Tibial artery (tissue), 4 donors: ENCODE data around the gene WDPCP.

Experiments
- DNase-seq, 2 donors: peaks; one replicate each; pipeline ENCODE4 v3.0.0-alpha.2; 2019
- H3K27ac ChIP-seq, 2 donors: fragments of 200-600 bp; sonication (generic) in 1 of 2; 1 replicate in 1 of 2; 2 replicates in 1 of 2; pipeline ENCODE4 v1.5.1; 2018 to 2019; ENCODE audit warnings: mild to moderate bottlenecking in 1 of 2
- H3K27me3 ChIP-seq, 2 donors: fragments of 200-600 bp; sonication (generic) in 1 of 2; one replicate each; pipeline versions ENCODE4 v1.5.1 to v1.6.0; 2016 to 2019
- H3K36me3 ChIP-seq, 3 donors: fragments of 200-600 bp; sonication (generic) in 2 of 3; one replicate each; pipeline ENCODE4 v1.5.1; 2016 to 2019; ENCODE audit warnings: mild to moderate bottlenecking in 2 of 3
- H3K4me1 ChIP-seq, 4 donors: fragments of 200-600 bp; sonication (generic) in 2 of 4; 1 replicate in 3 of 4; 2 replicates in 1 of 4; pipeline ENCODE4 v1.5.1; 2016 to 2019
- H3K4me3 ChIP-seq, 2 donors: fragments of 200-600 bp; sonication (generic) in 1 of 2; 1 replicate in 1 of 2; 2 replicates in 1 of 2; pipeline ENCODE4 v1.5.1; 2018 to 2019; ENCODE audit warnings: mild to moderate bottlenecking in 2 of 2
- H3K9me3 ChIP-seq, 3 donors: fragments of 200-600 bp; sonication (generic) in 1 of 3; one replicate each; pipeline ENCODE4 v1.5.1; 2016 to 2019
- intact Hi-C: fragments of 100-400 bp; cut with DNase I; formaldehyde crosslinking; loops from one replicate; pipeline ENCODE4 v1.15.0; 2023; ENCODE audit warnings: low total_unique reads
- TF ChIP-seq, protein P1 (sequence below), 2 experiments: fragments of 200-600 bp in 1 of 2; fragments of 450-650 bp in 1 of 2; IDR thresholded peaks; one replicate each; pipeline ENCODE4 v1.5.1; 2017 to 2019; ENCODE audit warnings: antibody characterized with exemption in 2 of 2, mild to moderate bottlenecking in 1 of 2, moderate library complexity in 1 of 2

WDPCP gene

DNA sequence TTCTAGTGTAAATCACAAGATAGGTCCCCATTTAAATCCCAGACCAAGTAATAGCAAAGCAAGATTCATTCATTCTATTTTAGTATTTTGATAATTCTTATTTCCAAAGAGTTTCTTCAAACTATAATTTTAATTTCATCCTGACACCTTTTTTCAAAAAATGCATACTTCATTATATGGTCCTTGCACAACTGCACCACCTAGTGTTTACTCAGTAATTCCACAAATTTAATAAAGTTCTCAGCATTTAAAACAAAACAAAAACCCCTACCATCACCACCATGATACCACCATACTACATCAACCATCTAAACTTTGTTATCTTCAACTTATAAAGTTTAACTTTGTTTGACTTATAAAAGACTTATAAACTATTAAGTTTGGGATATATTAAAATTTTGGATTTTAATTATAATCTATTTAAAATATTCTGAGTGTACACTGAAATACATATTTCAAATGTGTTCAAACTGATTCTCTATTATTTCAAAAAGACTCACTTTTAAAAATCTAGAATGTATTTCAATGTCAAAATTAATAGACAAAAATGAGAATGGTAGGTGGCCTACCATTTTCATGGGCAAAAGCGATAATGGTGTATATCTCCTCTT lies 44.2 kb downstream of the WDPCP start:
- Histone ChIP-seq H3K36me3 (no peaks in the 10 kb centered on the region), H3K4me3 (no peak overlapping the region), H3K27ac (no peak overlapping the region), H3K27me3 (no peaks in the 10 kb centered on the region), H3K4me1 (no peaks in the 10 kb centered on the region), H3K9me3 (no peaks in the 10 kb centered on the region)
- TF ChIP-seq, protein P1, sequence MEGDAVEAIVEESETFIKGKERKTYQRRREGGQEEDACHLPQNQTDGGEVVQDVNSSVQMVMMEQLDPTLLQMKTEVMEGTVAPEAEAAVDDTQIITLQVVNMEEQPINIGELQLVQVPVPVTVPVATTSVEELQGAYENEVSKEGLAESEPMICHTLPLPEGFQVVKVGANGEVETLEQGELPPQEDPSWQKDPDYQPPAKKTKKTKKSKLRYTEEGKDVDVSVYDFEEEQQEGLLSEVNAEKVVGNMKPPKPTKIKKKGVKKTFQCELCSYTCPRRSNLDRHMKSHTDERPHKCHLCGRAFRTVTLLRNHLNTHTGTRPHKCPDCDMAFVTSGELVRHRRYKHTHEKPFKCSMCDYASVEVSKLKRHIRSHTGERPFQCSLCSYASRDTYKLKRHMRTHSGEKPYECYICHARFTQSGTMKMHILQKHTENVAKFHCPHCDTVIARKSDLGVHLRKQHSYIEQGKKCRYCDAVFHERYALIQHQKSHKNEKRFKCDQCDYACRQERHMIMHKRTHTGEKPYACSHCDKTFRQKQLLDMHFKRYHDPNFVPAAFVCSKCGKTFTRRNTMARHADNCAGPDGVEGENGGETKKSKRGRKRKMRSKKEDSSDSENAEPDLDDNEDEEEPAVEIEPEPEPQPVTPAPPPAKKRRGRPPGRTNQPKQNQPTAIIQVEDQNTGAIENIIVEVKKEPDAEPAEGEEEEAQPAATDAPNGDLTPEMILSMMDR (IDR thresholded peaks at IDR 0.05): no peak
- no peak for DNase-seq
- intact Hi-C loops: no loop called here

GRCh38 chr2:63539416-63540162 lies 48.7 kb downstream of the WDPCP start:
- TF ChIP-seq, protein P1 (IDR thresholded peaks at IDR 0.05): no peak
- intact Hi-C loops: no loop called here
- no peaks in the 10 kb centered on the region for H3K36me3 ChIP-seq
- H3K9me3 ChIP-seq: no peaks in the 10 kb centered on the region
- DNase-seq: no peak
- no peaks in the 10 kb centered on the region for H3K27me3 ChIP-seq
- H3K4me3 ChIP-seq: no peak overlapping the region
- no peaks in the 10 kb centered on the region for H3K4me1 ChIP-seq
- H3K27ac ChIP-seq: no peak overlapping the region

DNA sequence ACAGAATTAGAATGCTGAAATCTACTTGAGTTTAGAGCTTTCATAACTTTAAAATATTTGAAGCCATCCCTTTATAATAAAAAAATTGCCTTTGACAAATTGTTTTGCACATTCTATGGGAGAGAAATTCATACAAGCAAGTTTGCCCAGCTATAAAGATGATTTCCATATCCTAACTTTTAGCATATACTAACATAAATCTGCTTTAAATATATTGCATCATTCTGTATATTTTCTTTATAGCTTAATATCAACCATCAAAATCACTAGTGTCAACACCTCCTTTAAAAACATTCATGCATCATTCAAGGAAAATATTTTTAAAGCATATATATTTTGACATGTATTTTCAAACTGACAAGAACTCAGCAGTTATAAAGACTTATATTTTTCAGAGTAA lies 49.9 kb downstream of the WDPCP start:
- no peaks in the 10 kb centered on the region for H3K36me3 ChIP-seq
- H3K4me3 ChIP-seq: no peak overlapping the region
- H3K27ac ChIP-seq: no peak overlapping the region
- no peaks in the 10 kb centered on the region for H3K4me1 ChIP-seq
- no peaks in the 10 kb centered on the region for H3K9me3 ChIP-seq
- TF ChIP-seq, protein P1 (IDR thresholded peaks at IDR 0.05): no peak
- intact Hi-C loops: no loop called here
- no peaks in the 10 kb centered on the region for H3K27me3 ChIP-seq
- no peak for DNase-seq

DNA sequence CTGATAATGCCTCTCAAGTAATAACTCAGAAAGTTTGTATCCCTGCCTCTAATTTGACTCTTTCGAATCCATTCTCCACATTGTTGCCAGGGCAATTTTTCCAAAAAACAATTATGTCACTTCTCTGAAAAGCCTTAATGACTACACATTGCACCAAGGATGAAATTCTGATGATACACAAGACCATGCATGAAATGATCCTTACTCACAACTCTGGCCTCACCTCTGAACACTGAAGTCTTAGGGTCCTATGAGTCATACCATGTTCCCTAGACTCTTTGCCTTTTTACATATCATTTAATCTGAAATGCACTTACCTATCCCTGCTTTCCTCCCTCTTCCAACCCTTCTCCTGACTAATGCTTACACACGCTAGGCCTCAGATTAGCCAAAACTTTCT lies 51.0 kb downstream of the WDPCP start:
- Histone ChIP-seq H3K4me1 (no peaks in the 10 kb centered on the region), H3K9me3 (peaks cover 0 to 4% (median 0%) of the 10 kb centered on the region in 3 donors), H3K27ac (no peak overlapping the region), H3K4me3 (no peak overlapping the region), H3K27me3 (no peaks in the 10 kb centered on the region), H3K36me3 (no peaks in the 10 kb centered on the region)
- DNase-seq: no peak
- TF ChIP-seq, protein P1 (IDR thresholded peaks at IDR 0.05): no peak
- intact Hi-C loops: no loop called here

GRCh38 chr2:63530704-63531279 lies 57.5 kb downstream of the WDPCP start:
- H3K9me3 ChIP-seq: peaks cover 0 to 9% (median 0%) of the 10 kb centered on the region in 3 donors
- H3K27ac ChIP-seq: no peak overlapping the region
- TF ChIP-seq, protein P1 (IDR thresholded peaks at IDR 0.05): no peak
- no peaks in the 10 kb centered on the region for H3K4me1 ChIP-seq
- intact Hi-C loops: no loop called here
- DNase-seq: no peak
- H3K4me3 ChIP-seq: no peak overlapping the region
- no peaks in the 10 kb centered on the region for H3K27me3 ChIP-seq
- H3K36me3 ChIP-seq: peaks cover 0 to 7% (median 0%) of the 10 kb centered on the region in 3 donors
